ENCODE results near the gene HECA. TPM values are rescaled to one million over a fixed set of nuclear protein-coding genes. Genes with fewer than 3 reads are reported as not detected.

Gene HECA
- total RNA-seq, 1 donor from 2014 or later: 48.9 TPM

DNA sequence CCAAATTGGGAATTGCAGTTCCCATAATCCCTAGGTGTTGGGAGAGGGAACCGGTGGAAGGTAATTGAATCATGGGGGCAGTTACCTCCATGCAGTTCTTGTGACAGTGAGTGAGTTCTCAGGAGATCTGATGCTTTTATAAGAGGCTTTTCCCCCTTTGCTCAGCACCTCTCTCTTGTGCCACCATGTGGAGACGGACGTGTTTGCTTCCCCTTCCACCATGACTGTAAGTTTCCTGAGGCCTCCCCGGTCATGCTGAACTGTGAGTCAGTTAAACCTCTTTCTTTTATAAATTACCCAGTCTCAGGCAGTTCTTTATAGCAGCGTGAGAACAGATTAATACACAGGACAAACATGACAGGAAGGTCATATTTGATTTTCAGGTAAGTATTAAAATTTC lies 25.3 kb upstream of the HECA start:
- TF ChIP-seq, protein P1, sequence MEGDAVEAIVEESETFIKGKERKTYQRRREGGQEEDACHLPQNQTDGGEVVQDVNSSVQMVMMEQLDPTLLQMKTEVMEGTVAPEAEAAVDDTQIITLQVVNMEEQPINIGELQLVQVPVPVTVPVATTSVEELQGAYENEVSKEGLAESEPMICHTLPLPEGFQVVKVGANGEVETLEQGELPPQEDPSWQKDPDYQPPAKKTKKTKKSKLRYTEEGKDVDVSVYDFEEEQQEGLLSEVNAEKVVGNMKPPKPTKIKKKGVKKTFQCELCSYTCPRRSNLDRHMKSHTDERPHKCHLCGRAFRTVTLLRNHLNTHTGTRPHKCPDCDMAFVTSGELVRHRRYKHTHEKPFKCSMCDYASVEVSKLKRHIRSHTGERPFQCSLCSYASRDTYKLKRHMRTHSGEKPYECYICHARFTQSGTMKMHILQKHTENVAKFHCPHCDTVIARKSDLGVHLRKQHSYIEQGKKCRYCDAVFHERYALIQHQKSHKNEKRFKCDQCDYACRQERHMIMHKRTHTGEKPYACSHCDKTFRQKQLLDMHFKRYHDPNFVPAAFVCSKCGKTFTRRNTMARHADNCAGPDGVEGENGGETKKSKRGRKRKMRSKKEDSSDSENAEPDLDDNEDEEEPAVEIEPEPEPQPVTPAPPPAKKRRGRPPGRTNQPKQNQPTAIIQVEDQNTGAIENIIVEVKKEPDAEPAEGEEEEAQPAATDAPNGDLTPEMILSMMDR (IDR thresholded peaks at IDR 0.05): no peak
- Histone ChIP-seq H3K4me1 (no peaks in the 10 kb centered on the region), H3K9me3 (no peaks in the 10 kb centered on the region), H3K27me3 (no peaks in the 10 kb centered on the region), H3K4me3 (no peak overlapping the region), H3K36me3 (no peaks in the 10 kb centered on the region), H3K27ac (no peak overlapping the region)
- intact Hi-C loops (cut with DNase I): no loop called here
- ATAC-seq (no peak), DNase-seq (no peak)

DNA sequence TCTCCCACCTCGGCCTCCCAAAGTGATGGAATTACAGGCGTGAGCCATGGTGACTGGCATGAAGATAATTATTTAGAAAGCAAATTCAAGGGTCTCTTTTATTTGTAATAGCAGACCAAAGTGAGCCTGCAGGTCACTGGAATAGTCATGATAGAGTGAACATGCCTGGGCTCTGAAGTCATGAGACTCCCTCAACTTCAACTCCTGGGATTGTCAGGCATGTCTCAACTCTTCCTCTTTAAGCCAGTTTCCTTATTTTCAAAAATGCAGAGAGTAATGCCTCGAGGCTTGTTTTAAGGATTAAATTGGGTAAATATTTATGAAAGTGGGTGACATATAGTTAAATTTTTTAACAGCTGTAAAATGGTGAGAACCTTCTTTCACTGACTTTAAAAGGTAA lies 22.7 kb upstream of the HECA start:
- ATAC-seq (peak; percentile 29), DNase-seq (no peak)
- Histone ChIP-seq H3K27me3 (no peaks in the 10 kb centered on the region), H3K36me3 (no peaks in the 10 kb centered on the region), H3K27ac (no peak overlapping the region), H3K4me3 (no peak overlapping the region), H3K9me3 (no peaks in the 10 kb centered on the region), H3K4me1 (no peaks in the 10 kb centered on the region)
- intact Hi-C loops (cut with DNase I): no loop called here
- TF ChIP-seq, protein P1 (IDR thresholded peaks at IDR 0.05): no peak

DNA sequence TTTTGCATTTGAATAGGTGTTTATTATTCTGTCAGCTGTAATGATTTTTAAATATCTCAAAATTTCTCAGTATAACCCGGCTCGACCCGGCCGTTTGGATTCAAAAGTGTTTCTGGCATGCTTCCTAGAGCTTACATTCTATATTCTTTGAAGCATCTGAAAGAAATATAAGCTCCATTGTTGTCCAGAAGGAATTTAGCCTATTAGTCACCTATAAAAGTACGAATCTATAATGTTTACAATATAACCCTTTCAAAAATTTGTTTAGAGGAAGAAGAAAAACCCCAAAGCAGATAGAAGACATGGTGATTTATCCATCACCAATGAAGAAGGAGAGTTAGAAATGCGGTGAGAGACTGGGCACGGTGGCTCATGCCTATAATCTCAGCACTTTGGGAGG lies 22.3 kb upstream of the HECA start:
- TF ChIP-seq, protein P1 (IDR thresholded peaks at IDR 0.05): no peak
- no peak for ATAC-seq
- H3K27ac ChIP-seq: no peak overlapping the region
- no peak overlapping the region for H3K4me3 ChIP-seq
- no peaks in the 10 kb centered on the region for H3K27me3 ChIP-seq
- no peaks in the 10 kb centered on the region for H3K36me3 ChIP-seq
- H3K9me3 ChIP-seq: no peaks in the 10 kb centered on the region
- intact Hi-C loops (cut with DNase I): no loop called here
- H3K4me1 ChIP-seq: no peaks in the 10 kb centered on the region
- no peak for DNase-seq

DNA sequence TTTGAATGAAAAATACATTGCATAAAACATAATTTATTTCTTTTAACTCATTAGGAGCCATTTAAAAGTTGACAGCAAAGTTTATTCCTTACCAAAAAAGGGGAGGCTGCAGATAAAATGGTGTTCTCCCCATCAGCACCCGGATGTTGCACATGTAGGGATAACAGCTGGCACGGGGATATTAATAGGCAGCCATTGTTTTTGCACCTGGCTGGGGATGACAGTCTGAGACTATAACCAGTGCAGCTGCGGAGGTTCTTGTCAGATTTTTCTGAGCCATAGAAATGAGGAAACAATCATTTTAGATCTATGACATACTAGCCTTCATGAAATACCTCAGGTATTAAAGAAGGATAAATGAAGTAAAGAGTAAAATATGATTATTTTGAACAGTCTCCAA lies 20.1 kb upstream of the HECA start:
- Histone ChIP-seq H3K27ac (no peak overlapping the region), H3K4me3 (no peak overlapping the region), H3K27me3 (no peaks in the 10 kb centered on the region), H3K4me1 (no peaks in the 10 kb centered on the region), H3K36me3 (no peaks in the 10 kb centered on the region), H3K9me3 (no peaks in the 10 kb centered on the region)
- DNase-seq: no peak
- TF ChIP-seq, protein P1 (IDR thresholded peaks at IDR 0.05): no peak
- ATAC-seq: no peak
- intact Hi-C loops (cut with DNase I): no loop called here

DNA sequence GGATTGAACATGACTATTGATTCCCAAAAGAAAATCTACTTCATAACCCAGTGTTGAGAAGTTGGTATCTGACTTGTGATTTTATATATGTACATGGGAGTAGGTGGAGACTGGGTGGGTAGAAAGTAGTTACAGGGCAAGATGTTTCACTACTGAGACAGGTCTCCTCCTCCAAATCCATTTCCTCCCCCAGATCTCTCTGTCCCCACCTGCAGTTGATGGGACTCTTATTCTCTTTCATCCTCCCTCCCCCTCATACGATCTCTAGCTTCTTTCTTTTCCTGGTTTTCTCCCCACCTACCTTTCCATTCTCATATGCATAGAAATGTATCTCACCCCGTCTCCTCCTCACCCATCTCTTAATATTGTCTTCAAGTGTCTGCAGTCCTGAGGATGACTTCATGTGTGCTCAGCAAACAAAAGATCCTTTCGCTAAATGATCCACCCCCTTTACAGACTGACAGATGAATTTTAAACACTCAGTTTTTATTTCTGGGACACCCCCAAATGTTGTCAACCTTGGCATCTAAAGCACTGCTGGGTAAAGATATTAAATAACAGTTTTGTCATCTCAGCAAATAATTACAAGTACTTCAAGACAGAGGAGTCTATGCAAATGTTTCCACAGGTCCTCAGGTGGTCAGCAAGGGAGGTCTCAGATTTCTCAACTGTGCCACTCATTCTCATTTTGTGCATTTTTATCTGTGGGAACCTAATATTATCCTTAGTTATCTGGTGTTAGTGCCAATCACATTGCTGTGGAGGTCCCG lies 18.7 kb upstream of the HECA start:
- intact Hi-C loops (cut with DNase I): no loop called here
- H3K9me3 ChIP-seq: no peaks in the 10 kb centered on the region
- DNase-seq: no peak
- no peaks in the 10 kb centered on the region for H3K27me3 ChIP-seq
- TF ChIP-seq, protein P1 (IDR thresholded peaks at IDR 0.05): no peak
- no peak for ATAC-seq
- no peak overlapping the region for H3K27ac ChIP-seq
- H3K4me3 ChIP-seq: no peak overlapping the region
- H3K4me1 ChIP-seq: no peaks in the 10 kb centered on the region
- H3K36me3 ChIP-seq: no peaks in the 10 kb centered on the region

DNA sequence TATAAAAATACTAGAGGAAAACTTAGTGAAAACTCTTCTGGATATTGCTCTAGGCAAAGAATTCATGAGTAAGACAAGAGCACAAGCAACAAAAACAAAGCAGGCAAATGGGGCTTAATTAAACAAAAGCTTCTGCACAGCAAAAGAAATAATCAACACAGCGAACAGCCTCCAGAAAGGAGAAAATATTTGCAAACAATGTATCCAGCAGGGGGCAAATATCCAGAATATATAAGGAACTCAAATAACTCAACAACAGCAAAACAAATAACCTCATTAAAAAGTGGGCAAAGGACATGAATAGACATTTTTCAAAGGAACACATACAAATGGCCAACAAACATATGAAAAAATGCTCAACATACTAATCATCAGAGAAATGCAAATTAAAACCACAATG lies 17.1 kb upstream of the HECA start:
- no peak overlapping the region for H3K27ac ChIP-seq
- no peak for DNase-seq

More for the DNA sequence above, 17.1 kb upstream of the HECA start:
- intact Hi-C loops (cut with DNase I): no loop called here
- no peak overlapping the region for H3K4me3 ChIP-seq
- no peaks in the 10 kb centered on the region for H3K4me1 ChIP-seq
- no peaks in the 10 kb centered on the region for H3K9me3 ChIP-seq
- H3K27me3 ChIP-seq: no peaks in the 10 kb centered on the region
- no peak for ATAC-seq
- no peaks in the 10 kb centered on the region for H3K36me3 ChIP-seq
- TF ChIP-seq, protein P1 (IDR thresholded peaks at IDR 0.05): peak; percentile 7

Data from upper lobe of right lung (tissue), 1 donor.